HT-29 (cell line): ENCODE results near the gene FDXR. TPM values are rescaled to one million over a fixed set of nuclear protein-coding genes. Genes with fewer than 3 reads are reported as not detected.

Experiments used
- DNase-seq: peaks from one replicate; pipeline ENCODE4 v3.0.0-alpha.2; 2015; ENCODE audit warnings: low spot score
- total RNA-seq: library from RNA; depleted of rRNA; stranded (reverse); fragments of >200 nt; shearing (Covaris generic); gene quantifications from 2 replicates; pipeline ENCODE4 v1.2.3, GENCODE V29; 2014

The FDXR gene
- total RNA-seq, 1 experiment from 2014 or later: 32.2 TPM

DNA sequence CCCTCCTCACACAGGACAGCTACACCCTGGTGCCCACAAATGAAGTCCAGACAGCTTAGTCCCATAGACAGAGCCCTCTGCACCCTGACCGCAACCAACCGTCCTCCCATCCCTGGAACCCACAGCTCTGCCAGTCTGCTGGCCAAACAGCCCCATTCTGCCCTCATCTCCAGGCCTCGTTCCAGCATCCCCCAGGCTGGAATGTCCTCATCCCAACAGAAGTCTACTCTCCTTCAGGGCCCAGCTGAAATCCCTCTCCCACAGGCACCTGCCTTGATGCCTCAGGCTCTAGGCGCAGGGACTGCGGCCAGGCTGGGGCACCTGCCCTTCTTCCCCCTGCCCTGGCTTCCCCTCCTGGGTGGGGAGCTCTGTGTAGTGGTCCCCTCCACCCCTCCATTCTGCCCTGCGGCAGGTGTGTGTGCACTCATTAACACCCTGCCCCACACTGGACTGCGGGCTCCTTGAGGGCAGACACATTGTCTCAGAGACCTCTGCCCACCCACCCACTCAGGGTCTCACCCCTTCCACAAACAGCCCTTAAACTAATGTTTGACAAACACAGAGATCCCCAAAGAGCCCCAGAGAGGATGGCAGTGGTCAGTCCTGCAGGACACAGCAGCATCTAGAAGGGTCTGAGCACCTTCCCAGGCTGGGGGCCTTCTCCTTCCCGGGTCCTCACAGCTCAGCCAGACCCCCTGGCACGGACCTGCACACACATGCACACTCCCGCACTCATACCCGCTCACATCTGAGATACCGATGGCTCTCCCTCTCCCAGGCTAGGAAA lies 13.9 kb downstream of the FDXR start:
- DNase-seq: no peak

DNA sequence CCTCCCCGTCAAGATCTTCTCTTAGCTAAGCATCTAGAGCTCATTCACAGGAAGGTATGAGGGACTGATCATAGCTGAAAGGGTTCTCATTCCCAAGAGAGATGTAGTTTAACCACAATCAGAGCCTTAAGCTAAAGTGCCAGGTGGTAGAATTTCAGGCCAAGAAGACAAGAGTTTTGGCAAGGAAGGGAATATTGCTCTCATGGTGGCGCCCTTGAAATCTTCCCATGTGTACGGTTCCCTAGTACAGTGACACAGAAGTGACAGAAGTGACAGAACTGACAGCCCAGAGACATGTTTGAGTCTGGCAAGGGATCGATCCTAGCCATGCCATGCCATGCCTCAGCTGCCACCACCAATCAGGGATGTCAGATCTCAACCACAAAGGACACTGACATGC lies 15.6 kb downstream of the FDXR start:
- no peak for DNase-seq

GRCh38 chr17:74856112-74856511 lies 16.7 kb downstream of the FDXR start:
- no peak for DNase-seq

- DNase-seq: no peak
Measured at GRCh38 chr17:74855323-74855722, 17.5 kb downstream of the FDXR start.

DNA sequence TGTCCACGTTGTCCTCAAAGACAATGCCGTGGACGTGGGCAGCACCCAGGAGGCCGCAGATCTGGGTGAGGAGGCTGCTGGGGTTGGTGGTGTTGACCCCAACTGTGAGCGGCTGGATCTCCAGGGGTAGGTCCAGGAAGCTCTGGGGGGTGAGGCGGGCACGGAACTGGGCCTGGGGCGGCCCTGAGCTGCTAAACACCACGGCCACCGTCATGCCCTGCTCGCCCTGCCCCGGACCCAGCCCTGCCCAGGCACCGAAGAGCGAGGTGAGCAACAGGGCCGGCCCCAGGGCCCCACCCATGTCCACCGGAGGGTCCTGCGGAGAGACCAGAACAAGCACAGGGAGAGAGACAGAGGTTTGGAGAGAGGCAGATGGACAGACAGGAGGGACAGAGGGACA lies 18.0 kb downstream of the FDXR start:
- no peak for DNase-seq

GRCh38 chr17:74853669-74854068 lies 19.1 kb downstream of the FDXR start:
- DNase-seq: no peak

DNA sequence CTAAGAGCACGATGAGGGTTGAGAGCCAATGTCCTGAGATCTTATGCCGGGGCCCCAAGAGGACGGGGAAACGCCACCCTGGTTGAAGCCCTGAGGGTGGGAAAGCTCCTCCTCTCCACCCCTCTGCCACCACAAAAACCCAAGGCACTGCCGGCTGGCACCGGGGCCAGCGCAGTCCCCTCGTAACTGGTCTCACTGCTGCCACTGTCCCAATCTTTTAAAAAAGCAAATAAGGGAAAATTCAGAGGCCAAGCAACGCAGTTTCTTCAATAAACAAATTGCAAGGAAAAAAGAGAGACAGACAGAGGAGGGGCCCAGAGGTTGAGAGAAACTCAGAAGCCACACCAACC lies 19.8 kb downstream of the FDXR start:
- no peak for DNase-seq

GRCh38 chr17:74852237-74853047 lies 20.4 kb downstream of the FDXR start:
- DNase-seq: no peak

GRCh38 chr17:74851612-74852236 lies 21.1 kb downstream of the FDXR start:
- DNase-seq: no peak

- no peak for DNase-seq
Measured at GRCh38 chr17:74850914-74851313, 21.9 kb downstream of the FDXR start.

- no peak for DNase-seq
Measured at GRCh38 chr17:74850310-74850709, 22.5 kb downstream of the FDXR start.

DNA sequence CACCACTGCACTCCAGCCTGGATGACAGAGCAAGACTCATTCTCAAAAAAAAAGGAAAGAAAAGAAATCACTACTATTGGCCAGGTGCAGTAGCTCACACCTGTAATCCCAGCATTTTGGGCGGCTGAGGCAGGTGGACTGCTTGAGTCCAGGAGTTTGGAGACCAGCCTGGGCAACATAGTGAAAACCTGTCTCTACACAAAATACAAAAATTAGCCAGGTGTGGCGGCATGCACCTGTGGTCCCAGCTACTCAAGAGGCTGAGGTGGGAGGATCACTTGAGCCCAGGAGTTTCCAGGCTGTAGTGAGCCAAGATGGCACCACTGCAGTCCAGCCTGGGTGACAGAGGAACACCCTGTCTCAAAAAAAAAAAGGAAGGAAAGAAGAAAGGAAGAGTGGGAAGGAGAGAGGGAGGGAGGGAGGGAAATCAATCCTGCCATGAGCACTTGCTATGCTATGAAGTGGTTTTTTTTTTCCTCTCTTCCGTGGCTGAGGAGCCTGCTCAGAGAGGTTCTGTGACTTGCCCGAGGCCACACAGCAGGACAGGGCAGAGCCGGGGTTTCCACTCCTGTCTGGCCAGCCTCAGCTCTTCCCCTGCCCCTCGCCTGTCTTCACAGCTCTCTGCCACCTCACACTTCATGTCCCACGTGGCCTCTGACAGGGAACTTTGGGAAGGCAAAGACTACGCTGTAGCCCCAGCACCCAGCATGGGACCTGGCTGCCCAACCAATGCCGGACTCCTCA lies 24.0 kb downstream of the FDXR start:
- DNase-seq: no peak

DNA sequence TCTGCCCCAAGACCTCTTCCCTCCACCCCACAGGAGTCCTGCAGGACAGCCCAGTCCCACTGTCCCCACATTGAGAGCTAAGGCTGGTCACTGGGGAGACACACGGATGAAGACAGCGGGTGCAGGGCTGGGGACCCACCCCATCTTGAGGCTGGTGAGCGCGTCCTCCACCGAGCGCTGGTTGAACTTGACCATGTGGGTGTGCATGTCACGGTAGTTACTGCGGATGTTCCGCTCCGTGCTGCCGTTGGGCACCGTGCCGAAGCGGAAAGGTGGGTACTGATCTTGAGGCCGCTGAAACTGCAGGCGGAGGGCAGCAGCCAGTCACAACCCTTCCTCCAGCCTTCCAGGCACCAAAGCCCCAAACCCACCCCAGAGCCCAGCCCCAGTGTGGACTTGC lies 26.2 kb downstream of the FDXR start:
- no peak for DNase-seq

- no peak for DNase-seq
Measured at GRCh38 chr17:74843352-74843627, 29.5 kb downstream of the FDXR start.

GRCh38 chr17:74842599-74843351 lies 30.0 kb downstream of the FDXR start:
- DNase-seq: peak; percentile 66

DNA sequence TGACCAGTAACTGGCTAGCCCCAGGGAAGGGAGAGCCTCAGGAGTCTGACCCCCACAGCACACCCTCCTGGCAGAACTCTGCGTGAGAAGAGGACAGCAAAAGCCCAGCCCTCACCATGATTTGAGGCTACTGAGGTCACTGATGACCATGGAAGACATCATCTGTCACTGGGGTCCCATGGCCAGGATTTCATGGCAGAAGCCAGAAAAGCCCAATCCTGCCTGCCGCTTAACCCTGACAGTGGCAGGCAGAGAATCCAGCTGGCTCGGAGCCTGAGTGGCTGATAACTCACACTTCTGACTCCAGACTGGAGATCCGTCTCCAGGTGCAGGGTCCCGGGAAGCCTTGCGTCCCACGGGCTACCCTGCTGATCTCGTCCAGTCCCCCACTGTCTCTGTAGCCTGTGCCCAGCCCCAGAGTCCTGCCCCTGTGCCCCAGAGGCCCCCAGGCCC lies 30.6 kb downstream of the FDXR start:
- no peak for DNase-seq

DNA sequence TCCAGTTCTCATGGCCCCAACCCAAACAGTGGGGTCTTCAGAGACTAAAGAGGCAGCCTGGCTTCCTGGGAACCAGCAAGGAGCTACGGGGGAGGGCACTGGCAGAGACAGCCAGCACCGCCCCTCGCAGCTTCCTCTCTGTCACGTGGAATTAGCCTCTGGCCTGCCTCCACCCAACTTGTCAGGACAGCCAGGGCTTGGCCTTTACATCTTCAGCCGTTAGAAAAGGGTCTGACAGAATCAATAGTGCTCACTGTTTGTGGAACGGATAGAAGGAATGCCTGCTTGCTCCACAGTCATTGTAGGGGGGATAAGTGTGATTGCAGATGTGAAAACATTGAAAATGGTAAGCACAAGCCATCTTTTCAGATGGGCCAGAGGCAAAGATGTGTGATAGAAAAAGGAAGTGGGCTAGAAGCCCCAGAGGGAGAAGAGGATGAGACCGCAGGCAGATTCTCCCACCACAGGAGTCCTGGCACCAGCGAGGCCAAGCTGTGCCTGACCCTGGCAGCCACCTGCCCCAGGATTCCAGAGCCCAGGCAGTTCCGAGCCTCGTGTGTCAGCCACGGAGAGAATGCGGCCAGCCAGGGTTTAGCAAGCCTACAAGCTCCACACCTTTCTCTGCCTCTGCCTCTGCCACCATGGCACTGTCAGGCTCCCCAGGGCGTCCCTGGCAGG lies 31.7 kb downstream of the FDXR start:
- DNase-seq: no peak

GRCh38 chr17:74839990-74840852 lies 32.6 kb downstream of the FDXR start:
- no peak for DNase-seq

DNA sequence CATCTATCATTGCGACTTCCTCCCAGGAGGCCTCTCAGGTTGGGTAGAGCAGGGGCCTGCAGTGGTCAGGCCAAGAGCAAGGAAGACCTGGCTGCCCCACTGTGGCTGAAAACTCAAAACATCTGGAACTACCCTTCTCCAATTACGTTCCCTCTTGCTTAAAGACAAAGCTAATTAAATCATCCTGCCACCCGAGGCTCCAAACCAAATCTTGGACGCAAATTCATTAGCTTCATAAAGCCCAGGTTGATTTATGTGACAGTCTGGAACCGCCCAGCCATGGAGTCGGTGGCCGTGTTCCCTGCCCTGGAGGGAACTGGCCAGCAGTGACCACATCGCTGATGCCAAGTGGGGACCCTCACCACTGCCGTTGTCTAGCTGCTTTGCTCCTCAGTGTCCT lies 34.5 kb downstream of the FDXR start:
- DNase-seq: no peak
